Skeletal muscle tissue (tissue), 4 donors: ENCODE data around the gene ZNF639. TPM values are rescaled to one million over a fixed set of nuclear protein-coding genes. Genes with fewer than 3 reads are reported as not detected.
A peak's percentile ranks its signal among the peaks of the same experiment; 100 is the strongest.

Experiments
- H3K27ac ChIP-seq: one replicate; pipeline ENCODE4 v1.7.0; 2013; ENCODE audit warnings: mild to moderate bottlenecking, low read depth, low read length, inconsistent platforms
- H3K27me3 ChIP-seq, 3 donors: one replicate each; pipeline ENCODE4 v1.7.0; 2013; ENCODE audit warnings: low read length in 3 of 3; ENCODE audit not compliant: control insufficient read depth in 3 of 3, insufficient read depth in 3 of 3
- H3K36me3 ChIP-seq, 3 donors: one replicate each; pipeline ENCODE4 v1.7.0; 2013; ENCODE audit warnings: low read length in 3 of 3; ENCODE audit not compliant: control insufficient read depth in 3 of 3, insufficient read depth in 3 of 3
- H3K4me1 ChIP-seq, 3 donors: one replicate each; pipeline ENCODE4 v1.7.0; 2013; ENCODE audit warnings: low read length in 3 of 3, mild to moderate bottlenecking in 3 of 3; ENCODE audit not compliant: control insufficient read depth in 3 of 3, insufficient read depth in 3 of 3
- H3K4me3 ChIP-seq, 3 donors: one replicate each; pipeline ENCODE4 v1.7.0; 2013; ENCODE audit warnings: low read length in 3 of 3
- H3K9ac ChIP-seq, 3 donors: one replicate each; pipeline ENCODE4 v1.7.0; 2013; ENCODE audit warnings: low read length in 3 of 3, mild to moderate bottlenecking in 3 of 3, moderate library complexity in 2 of 3, low read depth in 1 of 3
- H3K9me3 ChIP-seq, 3 donors: one replicate each; pipeline ENCODE4 v1.7.0; 2013; ENCODE audit warnings: low read length in 3 of 3; ENCODE audit not compliant: control insufficient read depth in 3 of 3
- total RNA-seq: library from RNA; depleted of rRNA; stranded (reverse); fragments of >200 nt; gene quantifications from one replicate; pipeline ENCODE4 v1.2.3, GENCODE V29; 2014
- donor health status: Osteomylitis.

The ZNF639 gene
- total RNA-seq, 1 donor from 2014 or later = 44.9 TPM

DNA sequence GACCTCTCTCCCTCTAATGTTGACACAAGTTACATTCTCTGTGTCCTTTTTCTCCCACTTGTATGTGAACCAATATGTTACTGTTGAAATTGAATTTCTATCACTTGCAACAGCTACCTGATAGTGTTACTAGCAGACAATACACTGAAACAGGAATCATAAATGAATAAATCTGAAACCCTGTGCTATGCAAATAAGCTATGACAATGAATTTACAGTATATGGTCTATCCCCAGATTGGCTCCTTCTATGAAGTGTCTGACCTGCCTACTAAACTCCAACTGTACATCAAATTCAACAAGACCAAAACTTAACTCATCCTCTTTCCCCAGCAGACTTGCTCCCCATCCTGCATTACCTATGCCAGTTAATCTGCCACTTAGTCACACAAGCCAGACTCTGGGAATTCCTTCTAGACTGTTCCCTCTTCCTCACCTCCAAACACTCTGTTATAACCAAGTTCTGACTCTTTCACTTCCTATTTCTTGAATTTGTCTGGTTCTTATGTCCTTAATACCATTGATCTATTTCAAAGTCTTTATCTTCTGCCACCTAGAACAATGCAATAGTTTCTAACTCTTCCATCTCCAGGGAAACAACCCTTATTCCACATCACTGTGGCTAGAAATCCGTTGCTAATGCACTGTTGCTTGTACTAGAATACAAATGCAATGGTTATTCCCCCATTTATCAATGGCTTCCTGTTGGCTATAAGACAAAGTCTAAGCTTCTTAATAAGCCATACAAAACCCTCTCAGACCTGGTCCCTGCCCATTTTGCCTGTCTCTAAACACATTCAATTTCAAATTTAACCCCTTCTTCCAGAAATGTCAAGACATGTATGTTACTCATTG is 13.4 kb upstream of the ZNF639 start:
- no peak overlapping the region for H3K27ac ChIP-seq
- no peak overlapping the region for H3K4me3 ChIP-seq
- no peak overlapping the region for H3K9ac ChIP-seq
- peaks cover 0 to 2% (median 0%) of the 10 kb centered on the region in 3 donors for H3K27me3 ChIP-seq
- no peaks in the 10 kb centered on the region for H3K36me3 ChIP-seq
- H3K4me1 ChIP-seq = no peaks in the 10 kb centered on the region
- H3K9me3 ChIP-seq = no peaks in the 10 kb centered on the region

GRCh38 chr3:179318876-179319275 is 4.0 kb upstream of the ZNF639 start:
- H3K4me1 ChIP-seq = peaks cover 3 to 11% (median 9%) of the 10 kb centered on the region in 3 donors
- no peak overlapping the region for H3K4me3 ChIP-seq
- no peak overlapping the region for H3K9ac ChIP-seq
- H3K36me3 ChIP-seq = no peaks in the 10 kb centered on the region
- no peaks in the 10 kb centered on the region for H3K27me3 ChIP-seq
- H3K9me3 ChIP-seq = no peaks in the 10 kb centered on the region
- H3K27ac ChIP-seq = no peak overlapping the region

DNA sequence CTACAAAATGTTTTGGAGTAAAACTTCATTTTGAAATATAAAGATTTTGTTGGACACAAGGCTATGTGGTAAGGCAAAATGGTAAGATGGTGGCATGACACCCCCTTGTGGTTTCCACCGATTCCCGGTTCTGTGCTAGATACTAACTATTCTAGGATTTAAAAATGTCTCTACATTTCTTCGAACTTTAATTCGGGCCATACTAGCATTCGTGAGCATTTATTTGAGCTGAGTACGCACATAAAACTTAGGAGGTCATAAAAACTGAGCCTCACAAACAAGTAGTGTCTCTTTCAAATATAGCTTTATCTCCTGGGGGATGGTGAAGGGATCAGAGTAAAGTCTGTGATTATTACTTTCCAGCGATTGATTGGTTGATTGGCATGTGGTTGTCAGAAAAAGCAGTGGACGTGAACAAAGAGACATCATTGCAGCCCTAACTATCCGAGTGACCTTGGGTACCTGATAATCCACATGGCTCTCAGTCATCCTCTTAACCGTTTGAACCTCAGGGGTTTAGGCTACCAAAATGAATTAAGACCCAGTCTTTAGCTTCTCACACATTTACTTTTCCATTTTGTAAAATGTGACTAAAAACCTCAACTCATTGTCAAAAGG is 1.1 kb upstream of the ZNF639 start:
- H3K27ac ChIP-seq = peak overlapping the region; percentile 89
- peaks cover 0 to 5% (median 0%) of the 10 kb centered on the region in 3 donors for H3K36me3 ChIP-seq
- H3K27me3 ChIP-seq = no peaks in the 10 kb centered on the region
- H3K4me1 ChIP-seq = peaks cover 15 to 17% (median 15%) of the 10 kb centered on the region in 3 donors
- peak overlapping the region in 2 of 3 donors; percentile 87 to 93 for H3K9ac ChIP-seq
- H3K9me3 ChIP-seq = no peaks in the 10 kb centered on the region
- H3K4me3 ChIP-seq = peak overlapping the region; percentile 81 to 93 (median 92)

- Histone ChIP-seq H3K4me3 (peak overlapping the region; percentile 90 to 93 (median 92)), H3K9me3 (no peaks in the 10 kb centered on the region), H3K36me3 (peaks cover 0 to 5% (median 0%) of the 10 kb centered on the region in 3 donors), H3K4me1 (peaks cover 15 to 17% (median 15%) of the 10 kb centered on the region in 3 donors), H3K9ac (peak overlapping the region; percentile 87 to 97 (median 93)), H3K27me3 (no peaks in the 10 kb centered on the region), H3K27ac (peak overlapping the region; percentile 89)
Measured at GRCh38 chr3:179323197-179324110, 623 bp downstream of the ZNF639 start.

DNA sequence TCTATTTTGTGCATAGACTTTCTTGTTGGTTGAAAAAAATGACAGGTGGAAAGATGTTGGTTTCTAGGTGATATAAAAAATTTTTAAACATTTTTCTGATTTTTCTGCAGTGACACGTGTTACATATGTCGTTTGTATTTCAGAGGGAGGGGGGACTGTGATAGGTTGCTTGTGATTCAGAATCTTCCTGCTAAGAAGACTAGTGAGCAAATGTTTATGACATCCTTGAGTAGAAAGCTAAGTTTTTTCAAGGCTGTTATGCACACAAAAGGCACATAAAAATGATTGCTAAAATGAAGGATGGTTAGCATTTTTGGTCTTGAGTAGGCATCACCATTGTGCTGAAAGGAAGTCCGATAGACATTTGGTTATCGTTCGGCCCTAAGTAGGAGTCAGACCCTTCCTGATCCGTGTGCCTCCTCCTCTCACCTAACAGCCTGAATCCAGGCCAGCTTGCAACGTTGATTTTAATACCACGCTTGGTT is 1.5 kb downstream of the ZNF639 start:
- H3K27me3 ChIP-seq = no peaks in the 10 kb centered on the region
- H3K9ac ChIP-seq = peak overlapping the region; percentile 87 to 97 (median 93)
- peaks cover 5 to 7% (median 6%) of the 10 kb centered on the region in 3 donors for H3K36me3 ChIP-seq
- no peaks in the 10 kb centered on the region for H3K9me3 ChIP-seq
- peak overlapping the region; percentile 90 to 93 (median 92) for H3K4me3 ChIP-seq
- H3K4me1 ChIP-seq = peaks cover 15 to 17% (median 15%) of the 10 kb centered on the region in 3 donors
- H3K27ac ChIP-seq = peak overlapping the region; percentile 89

- no peaks in the 10 kb centered on the region for H3K27me3 ChIP-seq
- H3K4me1 ChIP-seq = no peaks in the 10 kb centered on the region
- H3K9ac ChIP-seq = no peak overlapping the region
- no peaks in the 10 kb centered on the region for H3K9me3 ChIP-seq
- H3K27ac ChIP-seq = no peak overlapping the region
- peaks cover 28 to 53% (median 48%) of the 10 kb centered on the region in 3 donors for H3K36me3 ChIP-seq
- no peak overlapping the region for H3K4me3 ChIP-seq
Measured at GRCh38 chr3:179330438-179330837, 7.6 kb downstream of the ZNF639 start.

DNA sequence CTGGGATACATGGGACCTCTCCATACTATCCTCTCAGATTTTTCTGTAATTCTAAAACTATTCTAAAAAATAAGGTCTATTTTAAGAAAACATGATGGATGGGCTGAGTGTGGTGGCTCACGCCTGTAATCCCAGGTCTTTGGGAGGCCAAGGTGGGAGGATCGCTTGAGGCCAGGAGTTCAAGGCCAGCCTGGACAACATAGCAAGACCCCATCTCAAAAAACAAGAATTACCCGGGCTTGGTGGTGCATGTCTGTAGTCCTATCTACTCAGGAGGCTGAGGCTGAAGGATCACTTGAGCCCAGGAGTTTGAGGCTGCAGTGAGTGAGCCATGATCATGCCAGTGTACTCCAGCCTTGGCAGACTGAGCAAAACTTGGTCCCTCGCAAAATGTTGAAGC is 9.4 kb downstream of the ZNF639 start:
- Histone ChIP-seq H3K9me3 (no peaks in the 10 kb centered on the region), H3K27ac (no peak overlapping the region), H3K27me3 (no peaks in the 10 kb centered on the region), H3K4me1 (no peaks in the 10 kb centered on the region), H3K9ac (no peak overlapping the region), H3K36me3 (peaks cover 23 to 54% (median 48%) of the 10 kb centered on the region in 3 donors), H3K4me3 (no peak overlapping the region)

DNA sequence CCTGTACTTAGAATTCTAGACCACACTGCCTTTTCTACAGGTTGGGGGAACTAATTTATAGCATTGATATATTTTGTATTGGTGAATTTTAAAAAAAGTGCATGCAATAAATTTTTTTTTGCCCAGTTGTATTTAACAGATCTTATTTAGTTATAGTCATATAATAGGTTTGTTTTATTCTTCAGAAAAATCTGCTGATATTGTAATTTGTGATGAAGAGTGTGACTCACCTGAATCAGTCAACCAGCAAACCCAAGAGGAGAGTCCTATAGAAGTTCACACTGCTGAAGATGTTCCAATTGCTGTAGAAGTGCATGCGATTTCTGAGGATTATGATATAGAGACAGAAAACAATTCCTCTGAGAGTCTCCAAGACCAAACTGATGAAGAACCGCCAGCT is 10.3 kb downstream of the ZNF639 start:
- no peak overlapping the region for H3K27ac ChIP-seq
- no peaks in the 10 kb centered on the region for H3K27me3 ChIP-seq
- H3K36me3 ChIP-seq = peaks cover 23 to 58% (median 48%) of the 10 kb centered on the region in 3 donors
- no peak overlapping the region for H3K4me3 ChIP-seq
- no peak overlapping the region for H3K9ac ChIP-seq
- no peaks in the 10 kb centered on the region for H3K9me3 ChIP-seq
- no peaks in the 10 kb centered on the region for H3K4me1 ChIP-seq

DNA sequence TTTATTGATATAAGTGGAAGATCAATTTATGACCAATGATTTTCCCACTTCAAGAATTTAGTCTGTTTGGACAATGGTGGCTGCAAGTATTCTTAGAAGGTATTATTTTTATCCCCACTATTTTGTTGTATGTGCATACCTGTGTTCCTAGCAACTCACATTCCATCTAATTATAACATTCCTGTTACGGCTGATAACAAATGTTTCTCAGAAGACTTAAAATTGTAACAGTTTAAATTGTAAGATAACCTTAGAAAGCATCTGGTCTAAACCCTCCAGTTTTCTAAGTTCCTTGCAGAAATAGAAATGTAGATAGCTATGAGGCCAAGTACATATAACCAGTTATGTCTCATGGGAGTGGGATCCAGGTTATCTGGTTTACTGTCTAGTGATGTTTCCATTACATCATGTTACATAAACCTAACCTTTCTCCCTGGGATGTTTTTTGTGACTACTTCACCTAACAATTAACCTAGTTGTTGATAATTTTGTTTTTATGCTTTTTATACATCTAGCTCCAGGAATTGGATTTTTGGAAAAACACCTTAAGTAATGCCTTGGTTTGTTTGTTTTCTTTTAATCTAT is 13.6 kb downstream of the ZNF639 start:
- H3K27me3 ChIP-seq = no peaks in the 10 kb centered on the region
- H3K36me3 ChIP-seq = peaks cover 16 to 36% (median 27%) of the 10 kb centered on the region in 3 donors
- no peaks in the 10 kb centered on the region for H3K4me1 ChIP-seq
- H3K27ac ChIP-seq = no peak overlapping the region
- H3K9me3 ChIP-seq = no peaks in the 10 kb centered on the region
- H3K9ac ChIP-seq = no peak overlapping the region
- H3K4me3 ChIP-seq = no peak overlapping the region
